HEK293T (cell line): ENCODE measurements around the gene KMT2E.

Source experiments
- CTCF ChIA-PET: fragments of 350-600 bp; formaldehyde crosslinking; extraction: SDS; loops from one replicate; lab custom pipeline; 2021; ENCODE audit warnings: antibody characterized with exemption, inconsistent platforms; lab: Yijun Ruan, JAX
- POLR2A ChIA-PET: fragments of 350-600 bp; formaldehyde crosslinking; extraction: SDS; loops from one replicate; lab custom pipeline; 2020; ENCODE audit warnings: antibody characterized with exemption, inconsistent platforms; lab: Yijun Ruan, JAX
- DNase-seq: peaks from one replicate; pipeline ENCODE4 v3.0.0; 2012; ENCODE audit warnings: mixed read lengths; ENCODE audit errors: extremely low spot score
- ARNT ChIP-seq: fragments of 450-650 bp; IDR thresholded peaks from 2 replicates; pipeline ENCODE4 v1.6.1; 2017; ENCODE audit warnings: mild to moderate bottlenecking
- BHLHE40 ChIP-seq: fragments of 450-650 bp; IDR thresholded peaks from 2 replicates; pipeline ENCODE4 v1.6.1; 2016; ENCODE audit warnings: mild to moderate bottlenecking, moderate library complexity, borderline replicate concordance
- CTBP1 ChIP-seq: fragments of 450-650 bp; IDR thresholded peaks from 2 replicates; pipeline ENCODE4 v1.6.1; 2016; ENCODE audit warnings: borderline replicate concordance
- ELF4 ChIP-seq: fragments of 450-650 bp; IDR thresholded peaks from 2 replicates; pipeline ENCODE4 v1.6.1; 2017; ENCODE audit warnings: antibody characterized with exemption
- FOXA1 ChIP-seq: fragments of 450-650 bp; IDR thresholded peaks from 2 replicates; pipeline ENCODE4 v1.6.1; 2016; ENCODE audit warnings: mild to moderate bottlenecking
- FOXK2 ChIP-seq: fragments of 450-650 bp; IDR thresholded peaks from 2 replicates; pipeline ENCODE4 v1.6.1; 2016; ENCODE audit warnings: mild to moderate bottlenecking
- FOXM1 ChIP-seq: fragments of 450-650 bp; IDR thresholded peaks from 2 replicates; pipeline ENCODE4 v1.6.1; 2017; ENCODE audit warnings: mild to moderate bottlenecking, borderline replicate concordance
- HDGF ChIP-seq: fragments of 450-650 bp; IDR thresholded peaks from 2 replicates; pipeline ENCODE4 v1.6.1; 2017; ENCODE audit warnings: antibody characterized with exemption, borderline replicate concordance
- L3MBTL2 ChIP-seq: fragments of 450-650 bp; conservative IDR thresholded peaks from 2 replicates; pipeline ENCODE4 v1.6.1; 2016; ENCODE audit warnings: mild to moderate bottlenecking
- LEF1 ChIP-seq: fragments of 450-650 bp; IDR thresholded peaks from 2 replicates; pipeline ENCODE4 v1.6.1; 2017; ENCODE audit warnings: mild to moderate bottlenecking, borderline replicate concordance
- NFRKB ChIP-seq: fragments of 450-650 bp; IDR thresholded peaks from 2 replicates; pipeline ENCODE4 v1.6.1; 2016; ENCODE audit warnings: mild to moderate bottlenecking, moderate library complexity
- PKNOX1 ChIP-seq: fragments of 450-650 bp; IDR thresholded peaks from 2 replicates; pipeline ENCODE4 v1.6.1; 2016
- SP1 ChIP-seq: fragments of 450-650 bp; IDR thresholded peaks from 2 replicates; pipeline ENCODE4 v1.6.1; 2017
- SUZ12 ChIP-seq: fragments of 450-650 bp; IDR thresholded peaks from 2 replicates; pipeline ENCODE4 v1.6.1; 2016; ENCODE audit warnings: mild to moderate bottlenecking
- TARDBP ChIP-seq: fragments of 450-650 bp; IDR thresholded peaks from 2 replicates; pipeline ENCODE4 v1.6.1; 2016
- ZNF384 ChIP-seq: fragments of 450-650 bp; IDR thresholded peaks from 2 replicates; pipeline ENCODE4 v1.6.1; 2016

KMT2E gene

GRCh38 chr7:105007298-105007697 is 6.7 kb upstream of the KMT2E start:
- TF ChIP-seq ARNT (no peak), PKNOX1 (no peak), FOXK2 (no peak), ZNF384 (no peak), SUZ12 (no peak), BHLHE40 (no peak), FOXM1 (no peak; the same call in 1 of the 2 replicates), ELF4 (no peak), TARDBP (no peak)
- POLR2A ChIA-PET, result interaction anchor here (1.0 to 1.1 kb wide), 2 partner anchors 18 to 24 kb away, joined by 3 to 4 read pairs; no protein-coding TSS in a partner anchor
- CTCF ChIA-PET, result interaction anchor here (0.6 to 0.9 kb wide), 3 partner anchors 17 to 996 kb away, joined by 3 to 4 read pairs (median 4); no protein-coding TSS in a partner anchor

GRCh38 chr7:105009667-105010503 is 4.1 kb upstream of the KMT2E start:
- no peak for DNase-seq
- ChIA-PET CTCF (interaction anchor here (0.6 to 1.2 kb wide), 2 partner anchors 29 to 133 kb away, joined by 3 to 4 read pairs; no protein-coding TSS in a partner anchor), POLR2A (interaction anchor here (1.8 kb wide), 1 partner anchor 26 kb away, joined by 5 read pairs; no protein-coding TSS in a partner anchor)
- no peak for TF ChIP-seq L3MBTL2

More at GRCh38 chr7:105007298-105007697, 6.7 kb upstream of the KMT2E start:
- DNase-seq, result no peak

GRCh38 chr7:105010504-105011130 is 3.4 kb upstream of the KMT2E start:
- DNase-seq, result no peak
- no peak for TF ChIP-seq FOXA1
- TF ChIP-seq NFRKB, result no peak
- no peak for TF ChIP-seq HDGF
- TF ChIP-seq LEF1, result no peak
- no peak for TF ChIP-seq ARNT
- no peak for TF ChIP-seq FOXM1
- no peak for TF ChIP-seq TARDBP
- no peak for TF ChIP-seq PKNOX1
- TF ChIP-seq ELF4, result no peak
- TF ChIP-seq FOXK2, result no peak
- ChIA-PET POLR2A (interaction anchor here (1.8 kb wide), 1 partner anchor 27 kb away, joined by 5 read pairs; no protein-coding TSS in a partner anchor), CTCF (interaction anchor here (1.1 kb wide), 1 partner anchor 27 kb away, joined by 3 read pairs; no protein-coding TSS in a partner anchor)

GRCh38 chr7:105011141-105011830 is 2.7 kb upstream of the KMT2E start:
- TF ChIP-seq SUZ12, result no peak
- no peak for TF ChIP-seq L3MBTL2
- TF ChIP-seq TARDBP, result no peak
- TF ChIP-seq ZNF384, result no peak
- no peak for TF ChIP-seq HDGF
- no peak for TF ChIP-seq ELF4
- no peak for TF ChIP-seq FOXM1
- TF ChIP-seq FOXA1, result no peak
- TF ChIP-seq CTBP1, result no peak
- no peak for TF ChIP-seq FOXK2
- no peak for TF ChIP-seq SP1
- TF ChIP-seq ARNT, result no peak
- TF ChIP-seq PKNOX1, result no peak
- TF ChIP-seq LEF1, result no peak
- TF ChIP-seq NFRKB, result no peak
- TF ChIP-seq BHLHE40, result no peak
- POLR2A ChIA-PET, result interaction anchor here (1.8 kb wide), 1 partner anchor 28 kb away, joined by 5 read pairs; no protein-coding TSS in a partner anchor
- CTCF ChIA-PET, result interaction anchor here (0.6 to 1.1 kb wide), 2 partner anchors 28 to 30 kb away, joined by 3 to 6 read pairs; no protein-coding TSS in a partner anchor
- DNase-seq, result no peak

- ChIA-PET CTCF (interaction anchor here (0.6 to 1.1 kb wide), 2 partner anchors 29 to 30 kb away, joined by 3 to 6 read pairs; no protein-coding TSS in a partner anchor), POLR2A (interaction anchor here (1.0 kb wide), 1 partner anchor 9 kb away, joined by 4 read pairs; no protein-coding TSS in a partner anchor)
- TF ChIP-seq SUZ12, result no peak
- TF ChIP-seq ZNF384, result peak; percentile 94
- no peak for DNase-seq
These were observed 2.0 kb upstream of the KMT2E start for GRCh38 chr7:105011831-105012502.
